RWPE1 (cell line): ENCODE measurements around the gene PADI2.

Experiments
- CTCF ChIA-PET: fragments of 350-600 bp; sonication (Branson Sonifier 250); formaldehyde crosslinking; extraction: SDS; loops from one replicate; lab custom pipeline; 2021; lab: Yijun Ruan, JAX
- POLR2A ChIA-PET: fragments of 400-600 bp; formaldehyde crosslinking; extraction: SDS; loops from one replicate; lab custom pipeline; 2020; ENCODE audit warnings: antibody characterized with exemption; ENCODE audit not compliant: low non-redundant PET; lab: Yijun Ruan, JAX
- DNase-seq: peaks from one replicate; pipeline ENCODE4 v3.0.0; 2012; ENCODE audit warnings: low spot score
- H3K27ac ChIP-seq: fragments of 450-650 bp; 2 replicates; pipeline ENCODE4 v1.5.1; 2017
- TF ChIP-seq, protein P1 (sequence below): fragments of 450-650 bp; conservative IDR thresholded peaks from 2 replicates; pipeline ENCODE4 v1.5.1; 2017; ENCODE audit warnings: low read depth, mild to moderate bottlenecking

Gene PADI2

DNA sequence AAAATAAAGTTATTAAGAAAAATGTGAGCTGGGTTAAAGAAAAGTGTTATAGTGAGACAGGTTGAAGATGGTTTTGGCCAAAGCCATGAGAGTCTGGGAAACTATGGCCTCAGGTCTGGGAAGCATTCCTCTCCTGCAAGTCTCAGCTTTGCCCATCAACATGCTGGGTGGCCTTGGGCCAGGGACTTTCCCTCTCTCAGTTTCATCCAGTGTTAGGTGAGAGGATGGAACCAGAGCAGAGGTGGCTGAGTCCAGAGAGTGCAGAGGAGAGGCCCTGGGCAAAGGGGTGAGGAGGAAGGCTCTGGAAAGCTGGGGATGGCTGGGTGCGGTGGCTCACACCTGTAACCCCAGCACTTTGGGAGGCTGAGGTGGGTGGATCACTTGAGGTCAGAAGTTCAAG, 10.5 kb downstream of the PADI2 start:
- POLR2A ChIA-PET, result no interaction called here
- CTCF ChIA-PET, result no interaction called here
- TF ChIP-seq, protein P1, sequence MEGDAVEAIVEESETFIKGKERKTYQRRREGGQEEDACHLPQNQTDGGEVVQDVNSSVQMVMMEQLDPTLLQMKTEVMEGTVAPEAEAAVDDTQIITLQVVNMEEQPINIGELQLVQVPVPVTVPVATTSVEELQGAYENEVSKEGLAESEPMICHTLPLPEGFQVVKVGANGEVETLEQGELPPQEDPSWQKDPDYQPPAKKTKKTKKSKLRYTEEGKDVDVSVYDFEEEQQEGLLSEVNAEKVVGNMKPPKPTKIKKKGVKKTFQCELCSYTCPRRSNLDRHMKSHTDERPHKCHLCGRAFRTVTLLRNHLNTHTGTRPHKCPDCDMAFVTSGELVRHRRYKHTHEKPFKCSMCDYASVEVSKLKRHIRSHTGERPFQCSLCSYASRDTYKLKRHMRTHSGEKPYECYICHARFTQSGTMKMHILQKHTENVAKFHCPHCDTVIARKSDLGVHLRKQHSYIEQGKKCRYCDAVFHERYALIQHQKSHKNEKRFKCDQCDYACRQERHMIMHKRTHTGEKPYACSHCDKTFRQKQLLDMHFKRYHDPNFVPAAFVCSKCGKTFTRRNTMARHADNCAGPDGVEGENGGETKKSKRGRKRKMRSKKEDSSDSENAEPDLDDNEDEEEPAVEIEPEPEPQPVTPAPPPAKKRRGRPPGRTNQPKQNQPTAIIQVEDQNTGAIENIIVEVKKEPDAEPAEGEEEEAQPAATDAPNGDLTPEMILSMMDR, result no peak
- H3K27ac ChIP-seq, result no peak overlapping the region
- no peak for DNase-seq

DNA sequence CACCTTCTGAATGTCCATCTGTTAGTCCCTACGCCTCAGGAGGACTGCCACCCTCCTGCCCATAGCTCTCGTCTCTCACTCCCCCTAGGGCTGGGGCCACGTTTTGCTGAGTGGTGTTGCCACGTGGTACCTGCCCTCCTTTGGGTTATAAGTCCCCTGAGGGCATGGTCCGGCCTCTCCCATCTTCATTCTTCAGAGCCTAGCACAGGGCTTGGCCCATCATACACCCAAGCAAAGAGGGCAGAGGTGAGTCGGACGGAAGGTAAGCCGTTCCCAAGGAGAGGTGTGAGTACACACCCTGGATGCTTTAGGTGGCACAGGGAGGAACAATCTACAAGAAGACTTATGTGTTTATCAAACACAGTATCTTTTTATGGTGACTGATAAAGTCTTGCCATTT, 10.9 kb downstream of the PADI2 start:
- DNase-seq, result no peak
- TF ChIP-seq, protein P1, result no peak
- no peak overlapping the region for H3K27ac ChIP-seq
- CTCF ChIA-PET, result no interaction called here
- POLR2A ChIA-PET, result no interaction called here

DNA sequence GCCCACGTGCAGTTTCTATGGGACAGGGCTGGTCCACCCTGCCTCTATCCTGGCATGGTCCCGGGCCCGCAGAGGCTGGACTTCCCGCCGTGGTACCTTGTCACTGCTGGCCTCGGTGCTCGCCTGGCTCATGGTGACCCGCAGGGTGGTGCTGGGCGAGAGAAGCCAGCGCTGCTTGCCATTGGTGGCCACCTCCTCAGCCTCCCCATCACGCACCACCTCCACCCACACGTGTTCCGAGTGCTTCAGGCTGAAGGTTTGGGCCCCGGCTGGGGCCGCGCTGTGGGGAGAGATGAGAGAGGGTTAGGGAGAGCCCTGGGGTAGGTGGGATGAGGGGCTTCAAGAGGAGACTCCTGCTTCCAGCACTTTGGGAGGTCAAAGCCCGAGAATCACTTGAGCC, 14.5 kb downstream of the PADI2 start:
- ChIA-PET CTCF (no interaction called here), POLR2A (no interaction called here)
- DNase-seq, result no peak
- no peak overlapping the region for H3K27ac ChIP-seq
- TF ChIP-seq, protein P1, result no peak

DNA sequence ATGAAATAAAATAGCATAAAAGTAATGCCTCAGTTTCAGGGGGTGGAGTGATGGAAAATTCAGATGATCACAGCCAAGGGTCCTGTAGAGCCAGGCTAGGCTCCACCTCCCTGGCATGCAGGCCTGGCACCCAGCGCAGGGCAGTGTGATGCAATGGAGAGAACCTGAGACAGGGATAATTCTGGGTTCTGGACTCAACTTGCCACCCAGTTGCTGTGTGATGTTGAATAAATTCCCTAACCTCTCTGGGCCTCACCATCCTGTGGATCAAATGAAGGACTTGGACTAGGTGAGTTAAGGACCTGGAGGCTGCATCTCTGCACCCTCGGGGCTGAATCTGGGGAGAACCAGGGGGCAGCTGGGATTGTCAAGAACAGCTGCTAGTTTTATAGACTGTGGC, 17.0 kb downstream of the PADI2 start:
- ChIA-PET POLR2A (no interaction called here), CTCF (no interaction called here)
- TF ChIP-seq, protein P1, result no peak
- no peak for DNase-seq
- no peak overlapping the region for H3K27ac ChIP-seq

DNA sequence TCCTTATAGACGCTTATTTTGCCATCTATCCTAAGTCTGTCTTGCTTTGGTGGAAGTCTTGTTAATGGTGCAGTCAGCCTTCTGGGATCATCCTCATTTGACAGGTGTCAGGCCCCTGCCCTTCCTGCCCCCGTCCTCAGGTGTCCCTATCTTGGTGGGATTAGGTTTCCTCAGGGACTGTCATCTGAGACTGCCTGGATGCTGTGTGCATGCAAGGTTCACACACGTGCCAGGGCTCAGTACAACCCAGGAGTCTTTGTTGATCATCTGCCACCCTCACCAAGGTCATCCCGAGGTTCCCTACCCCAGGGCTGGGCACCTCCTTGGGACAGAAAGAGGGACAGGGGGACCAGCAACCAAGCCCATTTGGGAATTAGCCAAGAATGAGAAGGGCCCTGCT, 18.0 kb downstream of the PADI2 start:
- TF ChIP-seq, protein P1, result no peak
- no peak overlapping the region for H3K27ac ChIP-seq
- POLR2A ChIA-PET, result no interaction called here
- CTCF ChIA-PET, result no interaction called here
- DNase-seq, result no peak

DNA sequence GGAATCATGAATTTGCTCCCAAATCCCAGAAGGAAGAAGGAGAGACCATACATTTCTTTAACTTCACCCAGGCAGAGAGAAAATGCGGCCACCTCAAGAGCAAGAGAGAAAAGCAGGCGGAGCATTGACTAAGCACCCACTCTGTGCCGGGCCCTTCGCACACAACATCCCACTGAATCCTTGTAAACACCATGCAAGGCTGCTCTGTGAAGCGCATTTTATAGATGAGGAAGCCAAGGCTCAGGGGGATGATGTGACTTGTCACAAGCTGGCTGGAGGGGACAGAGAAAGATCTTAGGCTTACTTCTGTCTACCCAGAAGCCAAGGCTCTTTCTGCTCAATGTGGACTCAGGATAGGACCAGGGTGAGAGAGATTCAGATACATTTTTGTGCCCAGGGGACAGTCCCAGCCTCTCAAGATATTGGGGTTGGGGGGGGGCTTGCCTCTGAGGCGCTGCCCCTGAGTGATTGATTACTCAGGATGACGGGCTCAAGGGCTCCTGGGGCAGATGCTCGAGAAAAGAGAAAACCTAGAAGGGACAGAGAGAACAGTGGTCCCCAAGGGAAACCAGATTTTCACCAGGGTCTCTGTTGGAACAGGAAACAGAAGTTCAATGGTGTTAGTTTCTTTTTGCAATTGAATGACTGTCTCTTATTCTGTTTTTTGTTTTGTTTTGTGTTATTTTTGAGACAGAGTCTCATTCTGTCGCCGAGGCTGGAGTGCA, 19.5 kb downstream of the PADI2 start:
- ChIA-PET POLR2A (no interaction called here), CTCF (interaction anchor here (0.7 kb wide), 2 partner anchors 13 to 17 kb away, joined by 3 to 6 read pairs; no protein-coding TSS in a partner anchor)
- TF ChIP-seq, protein P1, result no peak
- no peak overlapping the region for H3K27ac ChIP-seq
- no peak for DNase-seq
